GM10266 (cell line): Measurements from ENCODE around the gene ADD3.
"Not testable (repeated sequence)": the region's sequence is repeated elsewhere in the genome, so short reads cannot be mapped to it uniquely, and the experiment has no call there.

ENCODE experiments used
- DNase-seq: peaks from one replicate; pipeline ENCODE4 v3.0.0; 2012; ENCODE audit errors: extremely low spot score
- TF ChIP-seq, protein P1 (sequence below): IDR thresholded peaks from 2 replicates; pipeline ENCODE4 v1.5.1; 2012; ENCODE audit warnings: mild to moderate bottlenecking, low read depth; ENCODE audit not compliant: control insufficient read depth, insufficient read depth; ENCODE audit errors: missing control alignments

The ADD3 gene

DNA sequence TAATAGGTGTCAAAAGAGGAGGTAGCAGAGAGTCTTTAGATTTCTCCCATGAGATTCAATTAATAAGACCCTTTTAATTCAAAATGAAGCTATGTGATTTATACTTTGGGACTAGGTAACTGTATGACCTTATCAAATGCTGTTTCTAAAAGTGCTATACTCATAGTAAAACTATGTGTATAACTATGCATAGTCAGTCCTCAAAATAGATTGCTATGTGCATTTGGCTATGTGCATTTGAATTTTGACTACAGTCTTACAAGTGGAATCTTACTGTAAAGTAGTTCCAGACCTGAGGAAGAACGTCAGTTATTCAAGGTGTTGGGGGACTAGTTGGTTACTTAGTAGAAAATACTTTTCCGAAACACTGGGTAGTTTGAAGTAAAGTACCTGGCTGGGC is 36.9 kb downstream of the ADD3 start:
- TF ChIP-seq, protein P1, sequence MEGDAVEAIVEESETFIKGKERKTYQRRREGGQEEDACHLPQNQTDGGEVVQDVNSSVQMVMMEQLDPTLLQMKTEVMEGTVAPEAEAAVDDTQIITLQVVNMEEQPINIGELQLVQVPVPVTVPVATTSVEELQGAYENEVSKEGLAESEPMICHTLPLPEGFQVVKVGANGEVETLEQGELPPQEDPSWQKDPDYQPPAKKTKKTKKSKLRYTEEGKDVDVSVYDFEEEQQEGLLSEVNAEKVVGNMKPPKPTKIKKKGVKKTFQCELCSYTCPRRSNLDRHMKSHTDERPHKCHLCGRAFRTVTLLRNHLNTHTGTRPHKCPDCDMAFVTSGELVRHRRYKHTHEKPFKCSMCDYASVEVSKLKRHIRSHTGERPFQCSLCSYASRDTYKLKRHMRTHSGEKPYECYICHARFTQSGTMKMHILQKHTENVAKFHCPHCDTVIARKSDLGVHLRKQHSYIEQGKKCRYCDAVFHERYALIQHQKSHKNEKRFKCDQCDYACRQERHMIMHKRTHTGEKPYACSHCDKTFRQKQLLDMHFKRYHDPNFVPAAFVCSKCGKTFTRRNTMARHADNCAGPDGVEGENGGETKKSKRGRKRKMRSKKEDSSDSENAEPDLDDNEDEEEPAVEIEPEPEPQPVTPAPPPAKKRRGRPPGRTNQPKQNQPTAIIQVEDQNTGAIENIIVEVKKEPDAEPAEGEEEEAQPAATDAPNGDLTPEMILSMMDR: no peak

DNA sequence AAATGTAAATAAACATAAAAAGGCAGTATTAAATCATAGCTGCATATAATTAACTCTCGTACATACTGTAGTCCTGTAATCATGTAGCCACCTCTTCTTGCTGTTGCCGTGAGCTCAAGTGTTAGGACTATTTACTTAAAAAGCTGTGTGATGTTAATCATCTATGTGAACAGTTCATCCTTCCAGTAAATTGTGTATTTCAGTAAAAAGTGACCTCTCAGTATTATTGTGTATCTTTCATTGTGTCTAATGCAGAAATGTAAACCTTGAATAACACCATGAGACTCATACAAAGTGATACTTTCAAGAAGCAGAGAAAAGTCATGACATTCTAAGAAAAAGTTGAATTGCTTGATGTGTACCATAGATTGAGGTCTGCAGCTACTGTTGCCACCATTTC is 38.0 kb downstream of the ADD3 start:
- no peak for DNase-seq

More for the DNA sequence above, 36.9 kb downstream of the ADD3 start:
- no peak for DNase-seq

DNA sequence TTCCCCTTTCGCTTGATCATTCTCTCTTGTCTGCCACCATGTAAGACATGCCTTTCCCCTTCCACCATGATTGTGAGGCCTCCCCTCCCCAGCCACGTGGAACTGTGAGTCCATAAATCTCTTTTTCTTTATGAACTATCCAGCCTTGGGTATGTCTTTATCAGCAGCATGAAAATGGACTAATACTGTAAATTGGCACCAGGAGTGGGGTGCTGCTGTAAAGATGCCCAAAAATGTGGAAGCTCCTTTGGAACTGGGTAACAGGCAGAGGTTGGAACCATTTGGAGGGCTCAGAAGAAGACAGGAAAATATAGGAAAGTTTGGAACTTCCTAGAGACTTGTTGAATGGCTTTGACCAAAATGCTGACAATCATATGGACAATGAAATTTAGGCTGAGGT is 40.4 kb downstream of the ADD3 start:
- not testable (repeated sequence) for DNase-seq

More for the DNA sequence above, 38.0 kb downstream of the ADD3 start:
- TF ChIP-seq, protein P1: no peak

DNA sequence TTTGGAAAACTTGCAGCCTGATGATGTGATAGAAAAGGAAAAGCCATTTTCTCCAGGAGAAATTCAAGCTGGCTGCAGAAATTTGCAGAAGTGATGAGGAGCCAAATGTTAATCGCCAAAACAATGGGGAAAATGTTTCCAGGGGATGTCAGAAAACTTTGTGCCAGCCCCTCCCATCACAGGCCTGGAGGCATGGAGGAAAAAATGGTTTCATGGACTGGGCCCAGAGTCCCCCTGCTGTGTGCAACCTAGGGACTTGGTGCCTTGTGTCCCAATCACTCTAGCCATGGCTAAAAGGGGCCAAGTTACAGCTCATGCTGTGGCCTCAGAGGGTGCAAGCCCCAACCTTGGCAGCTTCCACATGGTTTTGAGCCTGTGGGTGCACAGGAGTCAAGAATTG is 41.0 kb downstream of the ADD3 start:
- no peak for DNase-seq
- TF ChIP-seq, protein P1: no peak

DNA sequence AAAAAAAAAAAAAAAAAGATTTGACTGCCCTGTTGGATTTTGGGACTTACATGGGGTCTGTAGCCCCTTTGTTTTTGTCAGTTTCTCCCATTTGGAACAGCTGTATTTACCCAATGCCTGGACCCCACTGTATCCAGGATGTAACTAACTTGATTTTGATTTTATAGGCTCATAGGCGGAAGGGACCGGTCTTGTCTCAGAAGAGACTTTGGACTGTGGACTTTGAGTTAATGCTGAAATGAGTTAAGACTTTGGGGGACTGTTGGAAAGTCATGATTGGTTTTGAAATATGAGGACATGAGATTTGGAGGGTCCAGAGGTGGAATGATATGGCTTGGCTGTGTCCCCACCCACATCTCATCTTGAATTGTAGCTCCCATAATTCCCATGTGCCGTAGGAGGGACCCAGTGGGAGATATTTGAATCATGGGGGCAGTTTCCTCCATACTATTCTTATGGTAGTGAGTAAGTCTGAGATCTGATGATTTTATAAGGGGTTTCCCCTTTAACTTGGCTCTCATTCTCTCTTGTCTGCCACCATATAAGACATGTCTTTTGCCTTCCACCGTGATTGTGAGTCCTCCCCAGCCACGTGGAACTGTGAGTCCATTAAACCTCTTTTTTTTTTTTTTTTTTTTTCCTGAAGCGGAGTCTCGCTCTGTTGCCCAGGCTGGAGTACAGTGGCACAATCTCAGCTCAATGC is 42.3 kb downstream of the ADD3 start:
- DNase-seq: not testable (repeated sequence)

DNA sequence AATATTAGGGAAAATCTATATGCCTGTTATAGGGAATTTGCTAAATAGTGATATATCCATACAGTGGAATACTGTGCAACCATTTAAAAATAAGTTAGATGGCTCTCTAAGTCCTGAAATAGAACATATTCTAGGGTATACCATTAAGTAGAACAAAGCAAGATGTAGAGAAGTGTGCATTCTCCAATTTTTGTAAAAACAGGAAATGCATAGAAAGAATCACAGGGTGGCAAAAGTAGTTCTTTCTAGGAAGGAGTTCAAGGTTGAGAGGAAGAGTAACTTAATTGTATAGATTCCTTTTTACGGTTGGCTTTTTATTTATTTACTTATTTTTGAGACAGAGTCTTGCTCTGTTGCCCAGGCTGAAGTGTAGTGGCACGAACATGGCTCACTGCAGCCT is 43.7 kb downstream of the ADD3 start:
- TF ChIP-seq, protein P1: no peak
- DNase-seq: no peak

DNA sequence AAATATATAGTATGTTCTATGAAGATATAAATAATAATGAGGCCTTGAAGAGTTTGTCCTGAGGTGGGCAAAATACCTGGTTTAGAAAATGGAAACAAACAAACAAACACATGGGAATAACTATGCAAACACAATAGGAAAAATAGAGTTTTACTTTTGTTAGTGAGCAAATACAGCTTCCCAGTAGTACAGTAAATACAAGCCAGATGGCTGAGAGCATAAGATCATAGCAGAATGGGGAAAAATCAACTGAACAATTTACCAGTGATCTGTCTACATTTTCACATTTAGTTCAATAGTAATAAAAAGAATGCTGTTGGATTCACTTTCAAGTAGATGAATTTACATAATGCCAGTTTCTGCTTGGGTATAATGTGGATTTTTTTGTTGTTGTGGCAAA is 45.1 kb downstream of the ADD3 start:
- TF ChIP-seq, protein P1: no peak
- no peak for DNase-seq

DNA sequence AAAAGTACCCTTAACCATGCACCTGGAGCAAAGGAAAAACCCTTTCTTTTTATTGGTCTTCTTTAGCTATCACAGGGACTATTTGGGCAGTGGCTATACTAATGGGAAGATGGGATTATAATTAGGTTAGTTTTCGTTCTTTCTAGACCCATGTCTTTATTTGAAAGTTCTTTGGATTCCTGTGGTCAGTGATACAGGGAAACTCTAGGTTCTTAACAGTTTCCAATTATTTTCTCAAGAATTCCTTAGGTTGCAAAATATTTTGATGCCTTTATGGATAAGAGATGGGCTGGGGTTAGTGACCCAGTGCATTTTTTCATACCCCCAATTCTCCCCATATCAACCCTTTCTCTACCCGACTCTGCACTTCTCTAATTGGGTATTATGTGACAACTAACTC is 49.0 kb downstream of the ADD3 start:
- DNase-seq: no peak
- TF ChIP-seq, protein P1: no peak
